ENCODE results near the gene C11orf21. TPM values are rescaled to one million over a fixed set of nuclear protein-coding genes. Genes with fewer than 3 reads are reported as not detected.

Gene C11orf21
- total RNA-seq, 4 donors from 2014 or later = 0.39 to 2.4 (median 1.1) TPM

DNA sequence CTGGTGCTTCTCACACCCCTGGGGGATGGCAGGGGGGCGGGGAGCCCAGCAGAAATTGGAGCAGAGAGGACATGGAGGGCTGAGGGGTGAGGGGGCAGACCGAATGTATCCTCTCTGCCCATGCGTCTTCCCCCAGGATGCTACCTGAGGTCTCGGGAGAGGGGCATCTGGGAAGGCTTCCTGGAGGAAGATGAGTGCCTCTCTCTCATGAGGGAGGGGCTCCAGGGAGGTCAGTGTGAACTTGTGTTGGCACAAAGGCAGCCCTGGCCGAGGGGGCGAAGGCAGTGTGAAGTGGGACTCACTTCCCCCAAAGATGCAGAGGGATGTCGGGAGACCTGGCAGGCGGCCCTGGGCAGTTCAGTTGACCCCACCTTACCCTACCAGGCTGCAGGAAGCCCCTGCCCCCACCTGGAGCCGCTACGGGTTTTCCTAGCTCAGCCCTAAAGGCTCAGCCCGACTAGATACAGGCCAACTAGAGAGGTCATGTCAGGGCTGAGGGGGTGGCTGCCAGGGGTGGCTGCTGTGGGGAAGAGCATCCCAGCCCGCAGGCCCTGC lies 41.7 kb downstream of the C11orf21 start:
- 75 to 79% methylated on average over 8 to 12 of the region's 12 CpGs for WGBS, 2 donors
- no peak for DNase-seq (ENCODE audit: low spot score in 2 of 2)
- Histone ChIP-seq H3K36me3 (no peaks in the 10 kb centered on the region), H3K9me3 (no peaks in the 10 kb centered on the region), H3K4me1 (no peaks in the 10 kb centered on the region), H3K27ac (no peak overlapping the region), H3K27me3 (no peaks in the 10 kb centered on the region), H3K4me3 (no peak overlapping the region)
- no peak for TF ChIP-seq EP300 (IDR thresholded peaks at IDR 0.05)
- TF ChIP-seq, protein P1, sequence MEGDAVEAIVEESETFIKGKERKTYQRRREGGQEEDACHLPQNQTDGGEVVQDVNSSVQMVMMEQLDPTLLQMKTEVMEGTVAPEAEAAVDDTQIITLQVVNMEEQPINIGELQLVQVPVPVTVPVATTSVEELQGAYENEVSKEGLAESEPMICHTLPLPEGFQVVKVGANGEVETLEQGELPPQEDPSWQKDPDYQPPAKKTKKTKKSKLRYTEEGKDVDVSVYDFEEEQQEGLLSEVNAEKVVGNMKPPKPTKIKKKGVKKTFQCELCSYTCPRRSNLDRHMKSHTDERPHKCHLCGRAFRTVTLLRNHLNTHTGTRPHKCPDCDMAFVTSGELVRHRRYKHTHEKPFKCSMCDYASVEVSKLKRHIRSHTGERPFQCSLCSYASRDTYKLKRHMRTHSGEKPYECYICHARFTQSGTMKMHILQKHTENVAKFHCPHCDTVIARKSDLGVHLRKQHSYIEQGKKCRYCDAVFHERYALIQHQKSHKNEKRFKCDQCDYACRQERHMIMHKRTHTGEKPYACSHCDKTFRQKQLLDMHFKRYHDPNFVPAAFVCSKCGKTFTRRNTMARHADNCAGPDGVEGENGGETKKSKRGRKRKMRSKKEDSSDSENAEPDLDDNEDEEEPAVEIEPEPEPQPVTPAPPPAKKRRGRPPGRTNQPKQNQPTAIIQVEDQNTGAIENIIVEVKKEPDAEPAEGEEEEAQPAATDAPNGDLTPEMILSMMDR (IDR thresholded peaks at IDR 0.05) = no peak
- no peak for TF ChIP-seq POLR2A (IDR thresholded peaks at IDR 0.05)

DNA sequence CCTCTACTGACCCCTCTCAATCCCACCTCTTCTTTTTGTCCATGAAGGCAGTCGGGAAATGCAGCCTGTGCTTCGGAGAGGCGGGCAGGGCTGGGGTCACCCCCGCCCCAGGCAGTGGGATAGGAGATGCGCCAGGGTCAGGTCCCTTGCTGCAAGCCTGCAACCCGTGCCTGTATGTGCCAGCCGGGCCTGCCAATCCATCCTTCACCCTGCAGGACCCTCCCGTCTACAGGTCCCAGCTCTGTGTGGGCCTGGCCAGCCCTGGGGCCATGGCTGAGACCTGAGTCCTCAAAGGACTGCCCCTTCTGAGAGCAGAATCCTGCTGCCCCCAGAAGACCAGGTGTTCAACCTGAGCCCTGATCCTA lies 42.3 kb downstream of the C11orf21 start:
- TF ChIP-seq EP300 (IDR thresholded peaks at IDR 0.05) (no peak), POLR2A (IDR thresholded peaks at IDR 0.05) (no peak)
- TF ChIP-seq, protein P1 (IDR thresholded peaks at IDR 0.05) = no peak
- no peaks in the 10 kb centered on the region for H3K4me1 ChIP-seq
- no peaks in the 10 kb centered on the region for H3K36me3 ChIP-seq
- H3K27me3 ChIP-seq = no peaks in the 10 kb centered on the region
- 81 to 86% methylated on average over 7 to 8 of the region's 8 CpGs for WGBS, 2 donors
- no peak for DNase-seq (ENCODE audit: low spot score in 2 of 2)
- peaks cover 0 to 4% (median 0%) of the 10 kb centered on the region in 4 donors for H3K9me3 ChIP-seq
- no peak overlapping the region for H3K27ac ChIP-seq
- no peak overlapping the region for H3K4me3 ChIP-seq

DNA sequence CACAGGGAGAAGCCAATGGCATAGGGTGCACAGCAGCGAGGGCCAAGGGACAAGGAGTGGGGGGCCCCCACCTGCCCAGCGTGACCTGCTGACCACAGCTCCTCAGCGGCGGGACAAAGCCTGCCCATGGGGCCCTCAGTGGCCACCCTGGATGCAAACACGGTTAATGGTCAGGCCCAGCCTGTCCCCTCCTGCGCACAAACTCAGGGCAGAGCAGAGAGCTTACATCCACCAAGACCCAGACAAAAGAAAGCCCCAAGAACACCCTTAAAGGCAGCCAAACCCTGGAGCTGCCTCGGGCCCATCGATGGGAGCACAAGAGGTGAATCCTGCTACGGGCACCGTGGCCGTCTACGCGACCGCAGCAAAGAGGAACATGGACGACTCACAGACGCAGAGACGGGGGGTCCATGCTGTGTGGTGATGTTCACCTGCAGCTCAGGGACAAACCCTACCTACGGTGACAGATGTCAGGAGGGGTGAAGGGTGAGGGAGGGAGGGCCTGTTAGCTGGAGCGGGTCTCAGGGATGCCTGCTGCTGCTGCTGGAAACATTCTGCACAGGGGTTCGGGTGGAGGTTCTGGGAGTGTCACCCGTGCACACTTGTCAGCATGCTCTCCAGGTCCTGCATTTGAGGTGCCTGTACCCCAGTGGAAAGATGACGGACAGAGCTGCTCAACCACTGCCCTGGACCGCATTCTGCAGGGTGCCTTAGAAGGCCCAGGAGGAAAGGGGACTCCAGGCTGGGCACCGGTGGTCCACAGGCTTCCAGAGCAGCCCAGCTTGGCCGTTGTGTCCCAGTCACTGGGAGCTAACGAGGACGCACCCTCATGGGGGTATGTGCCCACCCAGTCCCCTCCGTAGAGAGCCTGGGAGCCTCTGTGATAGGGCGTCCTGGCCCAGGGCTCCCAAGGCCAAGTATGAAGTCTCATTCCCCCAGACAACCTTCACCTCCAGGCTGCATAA lies 42.9 kb downstream of the C11orf21 start:
- no peaks in the 10 kb centered on the region for H3K27me3 ChIP-seq
- no peaks in the 10 kb centered on the region for H3K4me1 ChIP-seq
- TF ChIP-seq EP300 (IDR thresholded peaks at IDR 0.05) (no peak), POLR2A (IDR thresholded peaks at IDR 0.05) (no peak)
- TF ChIP-seq, protein P1 (IDR thresholded peaks at IDR 0.05) = no peak
- no peak for DNase-seq (ENCODE audit: low spot score in 2 of 2)
- peaks cover 0 to 6% (median 0%) of the 10 kb centered on the region in 4 donors for H3K9me3 ChIP-seq
- 87 to 88% methylated on average over 28 of the region's 29 CpGs for WGBS, 2 donors
- H3K27ac ChIP-seq = no peak overlapping the region
- no peak overlapping the region for H3K4me3 ChIP-seq
- H3K36me3 ChIP-seq = no peaks in the 10 kb centered on the region

DNA sequence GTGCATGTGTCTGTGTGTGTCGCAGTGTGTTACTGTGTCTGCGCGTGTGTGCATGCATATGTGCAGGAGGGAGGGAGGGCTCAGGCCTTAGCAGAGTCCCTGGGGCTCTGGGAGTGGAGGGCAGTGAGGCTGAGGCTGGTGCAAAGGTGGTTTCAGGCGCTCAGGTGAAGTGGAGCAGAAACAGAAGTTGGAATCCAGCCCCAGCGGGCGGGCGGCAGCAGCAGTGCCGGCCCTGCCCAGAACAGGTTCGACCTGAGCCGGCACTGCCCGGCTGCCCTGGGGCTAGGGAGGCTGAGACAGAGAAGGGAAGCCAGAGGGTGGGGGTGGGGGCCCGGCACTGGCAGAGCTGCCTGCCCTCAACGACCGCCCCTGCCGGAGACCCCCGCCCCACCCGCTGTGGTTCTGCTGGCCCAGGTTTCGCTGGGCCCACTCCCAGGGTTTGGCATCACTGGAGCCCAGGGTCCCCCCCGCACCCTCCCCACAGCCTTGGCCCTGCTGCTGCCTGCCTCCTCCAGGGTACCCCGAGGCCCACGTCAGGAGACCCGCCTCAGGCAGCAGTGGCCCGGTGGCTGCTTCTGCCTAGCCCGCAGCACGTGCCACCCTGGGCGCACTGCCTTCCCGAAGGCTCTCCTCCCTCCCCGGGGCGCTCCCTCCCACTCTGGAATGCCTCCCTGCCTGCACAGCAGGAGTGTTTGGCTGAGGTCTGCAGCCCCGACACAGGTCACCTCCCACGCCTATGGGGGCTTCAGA lies 44.6 kb downstream of the C11orf21 start:
- TF ChIP-seq EP300 (IDR thresholded peaks at IDR 0.05) (no peak), POLR2A (IDR thresholded peaks at IDR 0.05) (no peak)
- TF ChIP-seq, protein P1 (IDR thresholded peaks at IDR 0.05) = no peak
- no peaks in the 10 kb centered on the region for H3K27me3 ChIP-seq
- peaks cover 0 to 6% (median 0%) of the 10 kb centered on the region in 4 donors for H3K9me3 ChIP-seq
- no peaks in the 10 kb centered on the region for H3K4me1 ChIP-seq
- H3K27ac ChIP-seq = no peak overlapping the region
- no peak overlapping the region for H3K4me3 ChIP-seq
- no peaks in the 10 kb centered on the region for H3K36me3 ChIP-seq
- DNase-seq (ENCODE audit: low spot score in 2 of 2) = no peak
- 87 to 90% methylated on average over 26 to 31 of the region's 31 CpGs for WGBS, 2 donors
